WTC11 (cell line): Measurements from ENCODE around the gene TUB.

ENCODE experiments used
- ETV6 ChIP-seq: sonication (generic); formaldehyde crosslinking; IDR thresholded peaks from 2 replicates; pipeline ENCODE4 v1.8.1; 2022; ENCODE audit warnings: mild to moderate bottlenecking, missing genetic modification reagents
- OVOL2 ChIP-seq: fragments of 250-450 bp; sonication (Bioruptor Pico); IDR thresholded peaks from 2 replicates; pipeline ENCODE4 v1.9.0; 2021; ENCODE audit warnings: mild to moderate bottlenecking, borderline replicate concordance
- TF ChIP-seq, protein P1 (sequence below): fragments of 200-600 bp; IDR thresholded peaks from 2 replicates; pipeline ENCODE4 v1.8.0; 2022; ENCODE audit warnings: antibody characterized with exemption

DNA sequence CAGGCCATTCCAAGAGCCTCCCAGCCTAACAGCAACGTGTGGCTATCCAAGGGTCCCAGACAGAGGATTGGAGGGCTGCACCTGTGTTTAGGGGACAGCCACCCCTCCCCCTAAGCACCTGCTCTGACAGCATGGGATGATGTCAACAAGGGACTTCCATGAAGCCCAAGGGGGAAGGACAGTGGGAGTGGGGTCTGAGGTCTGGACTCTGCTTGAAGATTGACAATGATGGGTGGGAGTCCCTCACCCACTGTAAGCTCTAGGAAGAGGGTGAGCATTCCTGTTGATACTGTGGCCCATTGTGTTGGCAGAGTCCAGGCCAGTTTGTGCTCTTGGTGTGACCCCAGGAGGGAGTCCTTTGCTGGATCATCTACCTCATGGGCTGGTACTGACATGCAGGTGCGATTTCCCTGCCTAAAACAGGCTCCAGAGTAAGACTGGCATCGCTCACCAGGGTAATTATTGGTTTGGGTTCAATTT, 46.9 kb upstream of the TUB start:
- TF ChIP-seq, protein P1, sequence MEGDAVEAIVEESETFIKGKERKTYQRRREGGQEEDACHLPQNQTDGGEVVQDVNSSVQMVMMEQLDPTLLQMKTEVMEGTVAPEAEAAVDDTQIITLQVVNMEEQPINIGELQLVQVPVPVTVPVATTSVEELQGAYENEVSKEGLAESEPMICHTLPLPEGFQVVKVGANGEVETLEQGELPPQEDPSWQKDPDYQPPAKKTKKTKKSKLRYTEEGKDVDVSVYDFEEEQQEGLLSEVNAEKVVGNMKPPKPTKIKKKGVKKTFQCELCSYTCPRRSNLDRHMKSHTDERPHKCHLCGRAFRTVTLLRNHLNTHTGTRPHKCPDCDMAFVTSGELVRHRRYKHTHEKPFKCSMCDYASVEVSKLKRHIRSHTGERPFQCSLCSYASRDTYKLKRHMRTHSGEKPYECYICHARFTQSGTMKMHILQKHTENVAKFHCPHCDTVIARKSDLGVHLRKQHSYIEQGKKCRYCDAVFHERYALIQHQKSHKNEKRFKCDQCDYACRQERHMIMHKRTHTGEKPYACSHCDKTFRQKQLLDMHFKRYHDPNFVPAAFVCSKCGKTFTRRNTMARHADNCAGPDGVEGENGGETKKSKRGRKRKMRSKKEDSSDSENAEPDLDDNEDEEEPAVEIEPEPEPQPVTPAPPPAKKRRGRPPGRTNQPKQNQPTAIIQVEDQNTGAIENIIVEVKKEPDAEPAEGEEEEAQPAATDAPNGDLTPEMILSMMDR: no peak
- TF ChIP-seq OVOL2 (CRISPR knock-in tag) (no peak), ETV6 (no peak)
